ENCODE measurements around the gene FASLG. TPM values are rescaled to one million over a fixed set of nuclear protein-coding genes. Genes with fewer than 3 reads are reported as not detected.

The FASLG gene
- total and polyA plus RNA-seq, 10 of the 15 experiments (the other 5 are each of a cell fraction or from before 2014, with no cell fraction given) = 0.05 to 4.0 (median 0.09) TPM; not detected in 2

GRCh38 chr1:172627702-172628101 is 31.2 kb upstream of the FASLG start:
- intact Hi-C loops (cut with micrococcal nuclease; ENCODE audit: unreplicated experiment) (no loop called here), in situ Hi-C loops (cut with MboI) (no loop called here)
- H3K4me2 ChIP-seq (ENCODE audit: control insufficient read depth, insufficient read depth) = no peak overlapping the region; the same call in 1 of the 2 replicates
- no peak overlapping the region for H2AFZ ChIP-seq (ENCODE audit: control insufficient read depth, low read depth, low read length)
- SMC1A ChIA-PET (ENCODE audit: uncharacterized antibody, unreplicated experiment) = interaction anchor here (0.9 kb wide), 1 partner anchor 97 kb away, joined by 3 read pairs; no protein-coding TSS in a partner anchor
- H3K9me3 ChIP-seq (replicated peaks; ENCODE audit: control insufficient read depth, insufficient read depth, low read length) = no peaks in the 10 kb centered on the region; the same call in 2 of the 3 replicates
- TF ChIP-seq JUNB (IDR thresholded peaks at IDR 0.05) = 0 out of 2 replicates have a peak, but pooled peaks have one; percentile 26
- no peak for TF ChIP-seq FOXM1 (IDR thresholded peaks at IDR 0.05; ENCODE audit: low read depth, low read length)
- peak; percentile 20; the same call in 1 of the 2 replicates for TF ChIP-seq ATF2 (IDR thresholded peaks at IDR 0.05; ENCODE audit: low read length)
- TF ChIP-seq ETV6 (conservative IDR thresholded peaks at IDR 0.05 in 1 of 2, IDR thresholded peaks at IDR 0.05 in 1 of 2; ENCODE audit: borderline replicate concordance in 1 of 2, low read depth in 1 of 2) = 0 out of 4 replicates have a peak, but pooled peaks of 1 of the 2 experiments have one; percentile 27
- TF ChIP-seq RUNX3 (IDR thresholded peaks at IDR 0.05; ENCODE audit: low read length) = peak; percentile 80
- TF ChIP-seq TCF7 (IDR thresholded peaks at IDR 0.05; ENCODE audit: borderline replicate concordance) = peak; percentile 89; the same call in 1 of the 2 replicates
- 0 out of 2 replicates have a peak, but pooled peaks have one; percentile 43 for TF ChIP-seq NFIC (IDR thresholded peaks at IDR 0.05; ENCODE audit: low read depth, low read length)
- no peak for TF ChIP-seq RFX5 (IDR thresholded peaks at IDR 0.05; ENCODE audit: low read depth, low read length)
- no peaks in the 10 kb centered on the region for H4K20me1 ChIP-seq (ENCODE audit: control insufficient read depth, insufficient read depth)
- no peak overlapping the region for H3K4me3 ChIP-seq
- POLR2A ChIA-PET = no interaction called here
- ATAC-seq = peak; percentile 46; the same call in 2 of the 3 replicates
- H3K79me2 ChIP-seq (ENCODE audit: control insufficient read depth, insufficient read depth, low read length) = no peaks in the 10 kb centered on the region
- 0 out of 4 replicates have a peak, but pooled peaks cover 0 to 4% of the 10 kb centered on the region in 2 experiments for H3K27me3 ChIP-seq (replicated peaks in 1 of 2; ENCODE audit: control insufficient read depth in 2 of 2, insufficient read depth in 2 of 2, low read length in 1 of 2)
- no peak overlapping the region for H3K9ac ChIP-seq (ENCODE audit: control insufficient read depth, insufficient read depth, low read length)
- 5% methylated on average over 3 of the region's 3 CpGs for WGBS (ENCODE audit: insufficient coverage, insufficient replicate concordance, low lambda C conversion rate, missing lambda C conversion rate)
- no peak overlapping the region for H3K27ac ChIP-seq (ENCODE audit: control insufficient read depth, insufficient read depth)
- no peaks in the 10 kb centered on the region for H3K36me3 ChIP-seq (ENCODE audit: control insufficient read depth in 2 of 2, insufficient read depth in 2 of 2, low read length in 1 of 2)
- no TSS peak for BruUV-seq (replicated peaks)
- no peaks in the 10 kb centered on the region for H3K4me1 ChIP-seq (ENCODE audit: control insufficient read depth, insufficient read depth, low read length)
- RAD21 ChIA-PET (ENCODE audit: unreplicated experiment) = interaction anchor here (1.4 kb wide), 1 partner anchor 13 kb away, joined by 4 read pairs; no protein-coding TSS in a partner anchor
- CTCF ChIA-PET = interaction anchor here (1.9 kb wide), 1 partner anchor 10 kb away, joined by 6 read pairs; no protein-coding TSS in a partner anchor
- DNase-seq (ENCODE audit: low read depth, low spot score) = no peak
- FAIRE-seq = no peak

Data from GM12878 (cell line).